Esophagus muscularis mucosa (tissue), 4 donors: Measurements from ENCODE around the gene CROCC2.

Source experiments
- EP300 ChIP-seq: sonication (generic); formaldehyde crosslinking; IDR thresholded peaks from one replicate; pipeline ENCODE4 v1.6.1; 2017; ENCODE audit warnings: antibody characterized with exemption
- POLR2A ChIP-seq: fragments of 450-650 bp; IDR thresholded peaks from one replicate; pipeline ENCODE4 v1.6.1; 2017; ENCODE audit warnings: antibody characterized with exemption, moderate library complexity, mild to moderate bottlenecking, low read depth
- POLR2AphosphoS5 ChIP-seq, 2 donors: sonication (generic); formaldehyde crosslinking; IDR thresholded peaks; one replicate each; pipeline ENCODE4 v1.6.1; 2017; ENCODE audit warnings: antibody characterized with exemption in 2 of 2
- TF ChIP-seq, protein P1 (sequence below), 3 experiments: fragments of 200-600 bp in 2 of 3; fragments of 450-650 bp in 1 of 3; sonication (generic) in 2 of 3; IDR thresholded peaks; one replicate each; pipeline ENCODE4 v1.5.1; 2017 to 2019; ENCODE audit warnings: antibody characterized with exemption in 3 of 3, mild to moderate bottlenecking in 2 of 3, moderate library complexity in 1 of 3

DNA sequence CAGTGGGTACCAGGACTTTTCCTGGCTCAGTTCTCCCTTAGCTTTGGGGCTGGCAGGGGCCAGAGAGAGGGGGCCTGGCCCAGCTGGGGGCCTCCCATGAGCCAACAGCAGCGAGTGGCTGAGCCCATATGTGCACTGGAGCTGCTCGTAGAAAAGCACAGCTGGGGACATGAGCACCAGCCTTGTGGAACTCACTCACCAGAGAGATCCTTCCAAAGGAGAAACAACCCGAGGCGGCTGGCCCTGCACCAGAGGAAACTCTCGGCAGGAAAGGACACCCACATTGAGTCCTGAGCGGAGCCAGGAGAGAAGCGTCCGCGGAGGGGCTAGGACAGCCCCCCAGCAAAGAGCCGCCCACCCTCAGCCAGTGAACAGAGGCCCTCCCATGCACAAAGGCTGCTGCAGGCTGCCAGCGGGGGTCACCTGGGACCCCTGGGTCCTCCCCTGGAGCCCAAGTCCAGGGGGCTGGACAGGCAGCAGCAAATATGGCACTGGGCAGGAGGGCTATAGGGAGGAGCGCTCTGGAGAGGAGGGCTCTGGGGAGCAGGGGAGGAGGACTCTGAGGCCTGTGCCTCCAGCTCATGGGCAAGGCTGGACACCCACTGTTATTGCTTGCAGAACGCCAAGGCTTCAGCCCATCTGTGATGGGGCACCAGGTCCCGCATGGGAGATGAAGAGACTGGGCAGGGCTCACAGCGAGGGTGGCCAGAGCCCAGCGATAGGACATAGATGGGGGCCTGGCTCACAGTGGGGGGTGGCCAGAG is 50.2 kb downstream of the CROCC2 start:
- TF ChIP-seq POLR2AphosphoS5 (IDR thresholded peaks at IDR 0.05) (no peak), POLR2A (no peak), EP300 (no peak)
- TF ChIP-seq, protein P1, sequence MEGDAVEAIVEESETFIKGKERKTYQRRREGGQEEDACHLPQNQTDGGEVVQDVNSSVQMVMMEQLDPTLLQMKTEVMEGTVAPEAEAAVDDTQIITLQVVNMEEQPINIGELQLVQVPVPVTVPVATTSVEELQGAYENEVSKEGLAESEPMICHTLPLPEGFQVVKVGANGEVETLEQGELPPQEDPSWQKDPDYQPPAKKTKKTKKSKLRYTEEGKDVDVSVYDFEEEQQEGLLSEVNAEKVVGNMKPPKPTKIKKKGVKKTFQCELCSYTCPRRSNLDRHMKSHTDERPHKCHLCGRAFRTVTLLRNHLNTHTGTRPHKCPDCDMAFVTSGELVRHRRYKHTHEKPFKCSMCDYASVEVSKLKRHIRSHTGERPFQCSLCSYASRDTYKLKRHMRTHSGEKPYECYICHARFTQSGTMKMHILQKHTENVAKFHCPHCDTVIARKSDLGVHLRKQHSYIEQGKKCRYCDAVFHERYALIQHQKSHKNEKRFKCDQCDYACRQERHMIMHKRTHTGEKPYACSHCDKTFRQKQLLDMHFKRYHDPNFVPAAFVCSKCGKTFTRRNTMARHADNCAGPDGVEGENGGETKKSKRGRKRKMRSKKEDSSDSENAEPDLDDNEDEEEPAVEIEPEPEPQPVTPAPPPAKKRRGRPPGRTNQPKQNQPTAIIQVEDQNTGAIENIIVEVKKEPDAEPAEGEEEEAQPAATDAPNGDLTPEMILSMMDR (IDR thresholded peaks at IDR 0.05), result no peak
